Measurements from ENCODE around the gene CDNF. TPM values are rescaled to one million over a fixed set of nuclear protein-coding genes. Genes with fewer than 3 reads are reported as not detected.

CDNF gene
- total RNA-seq, 1 donor, result 1.8 TPM

DNA sequence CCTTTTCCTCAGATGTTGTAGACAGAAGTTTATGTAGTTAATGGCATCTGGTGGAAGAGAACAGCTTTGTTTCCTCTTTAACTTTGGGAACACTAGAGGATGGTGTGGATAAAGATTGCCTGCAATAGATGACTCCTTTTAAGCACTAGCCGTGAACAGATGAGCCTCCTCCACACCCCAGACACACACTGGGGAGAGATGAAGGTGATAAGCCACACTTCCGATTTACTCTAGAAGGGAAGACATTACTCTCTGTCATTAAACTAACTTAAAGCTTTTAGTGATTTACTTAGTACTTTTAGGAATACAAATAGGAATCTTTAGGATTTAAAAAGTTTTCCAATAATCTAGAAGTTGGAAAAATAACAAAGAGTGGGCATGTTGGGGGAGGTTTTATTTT lies 7.1 kb upstream of the CDNF start:
- H3K9me3 ChIP-seq (ENCODE audit: low read depth, low read length), result no peaks in the 10 kb centered on the region
- no peaks in the 10 kb centered on the region for H4K20me1 ChIP-seq (ENCODE audit: insufficient read depth, low read length)
- no peak overlapping the region for H2AFZ ChIP-seq (ENCODE audit: low read length)
- peaks cover 52% of the 10 kb centered on the region for H3K36me3 ChIP-seq (ENCODE audit: insufficient read depth, low read length)
- no peaks in the 10 kb centered on the region for H3K27me3 ChIP-seq (ENCODE audit: insufficient read depth, low read length)
- no peaks in the 10 kb centered on the region for H3K4me1 ChIP-seq (ENCODE audit: insufficient read depth, low read length)
- no peak overlapping the region for H3K4me3 ChIP-seq (ENCODE audit: insufficient read depth, low read length)
- no peak overlapping the region for H3K4me2 ChIP-seq (ENCODE audit: insufficient read depth, low read length)
- no peak overlapping the region for H3K27ac ChIP-seq (ENCODE audit: low read depth, low read length)
- no peak for DNase-seq (ENCODE audit: insufficient read length, low spot score, missing footprints)
- TF ChIP-seq, protein P1, sequence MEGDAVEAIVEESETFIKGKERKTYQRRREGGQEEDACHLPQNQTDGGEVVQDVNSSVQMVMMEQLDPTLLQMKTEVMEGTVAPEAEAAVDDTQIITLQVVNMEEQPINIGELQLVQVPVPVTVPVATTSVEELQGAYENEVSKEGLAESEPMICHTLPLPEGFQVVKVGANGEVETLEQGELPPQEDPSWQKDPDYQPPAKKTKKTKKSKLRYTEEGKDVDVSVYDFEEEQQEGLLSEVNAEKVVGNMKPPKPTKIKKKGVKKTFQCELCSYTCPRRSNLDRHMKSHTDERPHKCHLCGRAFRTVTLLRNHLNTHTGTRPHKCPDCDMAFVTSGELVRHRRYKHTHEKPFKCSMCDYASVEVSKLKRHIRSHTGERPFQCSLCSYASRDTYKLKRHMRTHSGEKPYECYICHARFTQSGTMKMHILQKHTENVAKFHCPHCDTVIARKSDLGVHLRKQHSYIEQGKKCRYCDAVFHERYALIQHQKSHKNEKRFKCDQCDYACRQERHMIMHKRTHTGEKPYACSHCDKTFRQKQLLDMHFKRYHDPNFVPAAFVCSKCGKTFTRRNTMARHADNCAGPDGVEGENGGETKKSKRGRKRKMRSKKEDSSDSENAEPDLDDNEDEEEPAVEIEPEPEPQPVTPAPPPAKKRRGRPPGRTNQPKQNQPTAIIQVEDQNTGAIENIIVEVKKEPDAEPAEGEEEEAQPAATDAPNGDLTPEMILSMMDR (IDR thresholded peaks at IDR 0.05; ENCODE audit: extremely low read depth, low read depth, low read length), result no peak
- H3K79me2 ChIP-seq (ENCODE audit: insufficient read depth, low read length), result peaks cover 39% of the 10 kb centered on the region

DNA sequence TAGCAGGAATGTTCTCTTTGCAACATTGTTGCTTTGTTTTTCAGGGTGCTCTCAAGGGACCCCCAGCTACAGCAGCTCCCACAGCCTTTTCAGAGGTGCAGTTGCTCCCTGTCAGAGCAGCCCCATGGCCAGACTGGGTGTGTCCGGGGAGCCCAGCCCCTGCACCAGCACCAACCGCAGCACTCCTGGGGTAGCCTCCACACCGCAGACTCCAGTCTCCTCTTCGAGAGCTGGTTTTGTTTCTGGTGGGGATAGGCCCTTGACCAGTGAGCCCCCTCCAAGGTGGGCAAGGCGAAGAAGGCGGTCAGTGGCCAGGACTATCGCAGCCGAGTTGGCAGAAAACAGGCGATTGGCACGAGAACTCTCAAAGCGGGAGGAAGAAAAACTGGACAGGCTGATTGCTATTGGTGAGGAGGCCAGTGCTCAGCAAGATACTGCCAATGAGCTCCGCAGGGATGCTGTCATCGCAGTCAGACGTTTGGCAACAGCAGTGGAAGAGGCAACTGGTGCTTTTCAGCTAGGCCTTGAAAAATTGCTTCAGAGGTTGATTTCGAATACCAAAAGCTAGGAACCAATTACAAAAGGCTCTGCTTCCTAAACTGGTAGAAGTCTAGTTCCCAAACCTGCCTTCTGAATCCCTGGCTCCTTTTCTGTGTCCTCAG lies 5.6 kb upstream of the CDNF start:
- peaks cover 47% of the 10 kb centered on the region for H3K36me3 ChIP-seq (ENCODE audit: insufficient read depth, low read length)
- no peaks in the 10 kb centered on the region for H3K27me3 ChIP-seq (ENCODE audit: insufficient read depth, low read length)
- H2AFZ ChIP-seq (ENCODE audit: low read length), result no peak overlapping the region
- peaks cover 53% of the 10 kb centered on the region for H3K79me2 ChIP-seq (ENCODE audit: insufficient read depth, low read length)
- H3K4me2 ChIP-seq (ENCODE audit: insufficient read depth, low read length), result no peak overlapping the region
- no peak overlapping the region for H3K27ac ChIP-seq (ENCODE audit: low read depth, low read length)
- no peak overlapping the region for H3K4me3 ChIP-seq (ENCODE audit: insufficient read depth, low read length)
- TF ChIP-seq, protein P1 (IDR thresholded peaks at IDR 0.05; ENCODE audit: extremely low read depth, low read depth, low read length), result no peak
- no peaks in the 10 kb centered on the region for H3K9me3 ChIP-seq (ENCODE audit: low read depth, low read length)
- DNase-seq (ENCODE audit: insufficient read length, low spot score, missing footprints), result no peak
- peaks cover 4% of the 10 kb centered on the region for H3K4me1 ChIP-seq (ENCODE audit: insufficient read depth, low read length)
- peaks cover 4% of the 10 kb centered on the region for H4K20me1 ChIP-seq (ENCODE audit: insufficient read depth, low read length)

DNA sequence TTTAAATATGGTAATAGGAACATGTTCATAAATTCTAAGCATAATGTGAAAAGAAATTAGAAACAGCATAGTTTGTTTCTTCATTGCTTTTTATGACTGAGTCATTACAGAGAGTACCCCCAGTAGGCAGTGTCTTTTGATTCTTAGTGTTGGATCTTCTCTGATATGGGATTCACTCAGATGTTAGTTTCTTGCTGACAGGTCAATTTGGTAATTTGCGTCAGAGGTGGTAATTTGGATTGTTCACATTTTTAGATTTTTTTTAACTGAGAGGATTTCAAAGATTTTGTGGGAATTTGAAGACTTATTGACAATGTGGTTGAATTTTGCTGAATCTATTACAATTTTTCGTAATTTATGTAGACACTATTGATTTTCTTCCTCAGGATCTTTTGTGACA lies 2.3 kb upstream of the CDNF start:
- TF ChIP-seq, protein P1 (IDR thresholded peaks at IDR 0.05; ENCODE audit: extremely low read depth, low read depth, low read length), result no peak
- Histone ChIP-seq H3K9me3 (ENCODE audit: low read depth, low read length) (no peaks in the 10 kb centered on the region), H3K4me1 (ENCODE audit: insufficient read depth, low read length) (peaks cover 12% of the 10 kb centered on the region), H4K20me1 (ENCODE audit: insufficient read depth, low read length) (peaks cover 4% of the 10 kb centered on the region), H3K36me3 (ENCODE audit: insufficient read depth, low read length) (peaks cover 47% of the 10 kb centered on the region), H2AFZ (ENCODE audit: low read length) (no peak overlapping the region), H3K4me2 (ENCODE audit: insufficient read depth, low read length) (no peak overlapping the region), H3K27ac (ENCODE audit: low read depth, low read length) (no peak overlapping the region), H3K4me3 (ENCODE audit: insufficient read depth, low read length) (no peak overlapping the region), H3K27me3 (ENCODE audit: insufficient read depth, low read length) (no peaks in the 10 kb centered on the region), H3K79me2 (ENCODE audit: insufficient read depth, low read length) (peaks cover 56% of the 10 kb centered on the region)
- DNase-seq (ENCODE audit: insufficient read length, low spot score, missing footprints), result no peak

DNA sequence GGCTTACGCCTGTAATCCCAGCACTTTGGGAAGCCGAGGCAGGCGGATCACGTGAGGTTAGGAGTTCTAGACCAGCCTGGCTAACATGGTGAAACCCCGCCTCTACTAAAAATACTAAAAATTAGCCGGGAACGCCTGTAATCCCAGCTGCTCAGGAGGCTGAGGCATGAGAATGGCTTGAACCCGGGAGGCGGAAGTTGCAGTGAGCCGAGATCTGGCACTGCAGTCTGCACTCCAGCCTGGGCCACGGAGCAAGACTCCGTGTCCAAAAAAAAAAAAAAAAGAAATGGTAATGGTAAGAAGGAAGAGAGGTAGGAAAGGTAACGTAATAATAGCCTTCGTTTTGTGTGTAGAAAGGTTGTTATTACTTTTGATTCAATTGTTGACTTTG lies 1.5 kb upstream of the CDNF start:
- H3K9me3 ChIP-seq (ENCODE audit: low read depth, low read length), result no peaks in the 10 kb centered on the region
- peak overlapping the region; percentile 88 for H3K4me2 ChIP-seq (ENCODE audit: insufficient read depth, low read length)
- H2AFZ ChIP-seq (ENCODE audit: low read length), result peak overlapping the region; percentile 96
- no peak for DNase-seq (ENCODE audit: insufficient read length, low spot score, missing footprints)
- peaks cover 53% of the 10 kb centered on the region for H3K79me2 ChIP-seq (ENCODE audit: insufficient read depth, low read length)
- TF ChIP-seq, protein P1 (IDR thresholded peaks at IDR 0.05; ENCODE audit: extremely low read depth, low read depth, low read length), result no peak
- H3K36me3 ChIP-seq (ENCODE audit: insufficient read depth, low read length), result peaks cover 41% of the 10 kb centered on the region
- H3K27me3 ChIP-seq (ENCODE audit: insufficient read depth, low read length), result no peaks in the 10 kb centered on the region
- peak overlapping the region; percentile 86 for H3K27ac ChIP-seq (ENCODE audit: low read depth, low read length)
- H4K20me1 ChIP-seq (ENCODE audit: insufficient read depth, low read length), result peaks cover 4% of the 10 kb centered on the region
- H3K4me1 ChIP-seq (ENCODE audit: insufficient read depth, low read length), result peaks cover 12% of the 10 kb centered on the region
- H3K4me3 ChIP-seq (ENCODE audit: insufficient read depth, low read length), result peak overlapping the region; percentile 97
